Heart left ventricle (tissue), 16 donors: Measurements from ENCODE around the gene PIP4K2A. TPM values are rescaled to one million over a fixed set of nuclear protein-coding genes. Genes with fewer than 3 reads are reported as not detected.

Source experiments
- ATAC-seq, 4 donors: fragments of 200-7000 bp; cut with Tn5 transposase; one replicate each; pipeline ENCODE4 v1.9.1; 2020 to 2022; ENCODE audit warnings: moderate library complexity in 4 of 4, mild to moderate bottlenecking in 3 of 4, moderate number of reproducible peaks in 1 of 4
- DNase-seq, 5 donors: peaks; one replicate each; pipeline ENCODE4 v3.0.0-alpha.2; 2020
- H3K27ac ChIP-seq, 12 donors: fragments of 200-600 bp; sonication (generic) in 4 of 12; one replicate each; pipeline versions ENCODE4 v1.5.0 to v1.8.0; 2016 to 2022; ENCODE audit warnings: mild to moderate bottlenecking in 2 of 12
- H3K27me3 ChIP-seq, 9 donors: fragments of 200-600 bp; sonication (generic) in 2 of 9; one replicate each; pipeline versions ENCODE4 v1.5.1 to v1.8.0; 2016 to 2022; ENCODE audit warnings: mild to moderate bottlenecking in 3 of 9
- H3K36me3 ChIP-seq, 9 donors: fragments of 200-600 bp; sonication (generic) in 2 of 9; one replicate each; pipeline versions ENCODE4 v1.5.0 to v1.8.0; 2018 to 2022; ENCODE audit warnings: mild to moderate bottlenecking in 2 of 9
- H3K4me1 ChIP-seq, 12 donors: fragments of 200-600 bp; sonication (generic) in 4 of 12; one replicate each; pipeline versions ENCODE4 v1.5.0 to v1.8.0; 2016 to 2022; ENCODE audit warnings: mild to moderate bottlenecking in 3 of 12
- H3K4me3 ChIP-seq, 12 donors: fragments of 200-600 bp; sonication (generic) in 4 of 12; one replicate each; pipeline versions ENCODE4 v1.5.0 to v1.8.0; 2017 to 2022; ENCODE audit warnings: mild to moderate bottlenecking in 9 of 12, moderate library complexity in 4 of 12
- H3K9me3 ChIP-seq, 12 donors: fragments of 200-600 bp; sonication (generic) in 4 of 12; one replicate each; pipeline versions ENCODE4 v1.5.0 to v1.8.0; 2016 to 2022; ENCODE audit warnings: mild to moderate bottlenecking in 1 of 12
- CTCF ChIP-seq, 12 donors: fragments of 200-600 bp; sonication (generic) in 4 of 12; IDR thresholded peaks; one replicate each; pipeline versions ENCODE4 v1.5.0 to v1.8.0; 2018 to 2022; ENCODE audit warnings: antibody characterized with exemption in 12 of 12, mild to moderate bottlenecking in 5 of 12
- POLR2A ChIP-seq, 2 donors: fragments of 450-650 bp; IDR thresholded peaks; one replicate each; pipeline ENCODE4 v1.6.1; 2017; ENCODE audit warnings: antibody characterized with exemption in 2 of 2, mild to moderate bottlenecking in 2 of 2, moderate library complexity in 2 of 2
- WGBS, 4 donors: extraction: QIAGEN DNeasy Blood & Tissue Kit in 2 of 4; methylation state at CpG; one replicate each; pipeline versions ENCODE4 v1.1.5 to v1.1.7; 2013 to 2018; 5-methylcytosine and 5-hydroxymethylcytosine counted together
- intact Hi-C, 10 donors: fragments of 100-400 bp; cut with DNase I; formaldehyde crosslinking; loops; one replicate each; pipeline versions ENCODE4 v1.11.1 to v1.14.2; 2022
- polyA plus RNA-seq, 2 donors: library from polyadenylated mRNA; stranded (reverse); fragments of 200-250 nt; gene quantifications; one replicate each; pipeline ENCODE4 v1.2.3, GENCODE V29; 2013
- total RNA-seq, 9 donors: library from RNA; depleted of rRNA in 2 of 9; stranded (reverse); fragments of >200 nt in 2 of 9; fragmentation: NEBNext Ultra II Directional in 3 of 9; extraction: Animal tissue kit (Norgen Biotek cat#: 25700) in 3 of 9; gene quantifications; one replicate each; pipeline versions ENCODE4 v1.1.0 to v1.2.4, GENCODE V29; 2016 to 2023
- donor health status: ischemic (EF 13 %, LVEDD 7.1; RV severe dilation, severe dysfunction).
- donor health status: healthy with polysubstance abuse.
- donor health status: DM: no; HTN: yes; CAD: no.
- donor health status: DM: no; HTN: no; CAD: no.
- donor health status: ischemic (EF 25% LVEDD 6.9; RV normal size, moderate dysfunction).
- donor health status: ischemic (EF 25% LVEDD 5.7; RV mildly dilated, moderate dysfunction).
- donor health status: healthy.
- donor health status: DM: yes; HTN: yes; CAD: no.
- donor health status: ischemic (EF 35%, LVEDD 5.7; RV mildly dilated, moderate dysfunction).
- donor health status: nonischemic (EF 11% LVEDD 7.7; RV severe dilation, severe dysfunction).
- donor health status: DM: yes; HTN: yes; CAD: no.
- donor health status: PGD.
- donor health status: ischemic (EF 29% LVEDD 5.4; RV normal size, mild dysfunction).
- donor health status: nonischemic (EF 23%, LVEDD 6.1; RV moderate dilation, normal function).

Gene PIP4K2A
- total and polyA plus RNA-seq, 11 donors = 4.0 to 35.6 (median 12.5) TPM

GRCh38 chr10:22690158-22690557, 24.2 kb downstream of the PIP4K2A start:
- no peak overlapping the region for H3K4me3 ChIP-seq
- no peaks in the 10 kb centered on the region for H3K27me3 ChIP-seq
- no peak overlapping the region for H3K27ac ChIP-seq
- peaks cover 0 to 66% (median 12%) of the 10 kb centered on the region in 12 donors for H3K4me1 ChIP-seq
- ATAC-seq (no peak), DNase-seq (no peak)
- no peaks in the 10 kb centered on the region for H3K36me3 ChIP-seq
- intact Hi-C loops = no loop called here
- 80 to 88% (median 84%) methylated on average over 2 of the region's 2 CpGs for WGBS, 4 donors
- TF ChIP-seq CTCF (IDR thresholded peaks at IDR 0.05) (no peak), POLR2A (IDR thresholded peaks at IDR 0.05) (no peak)
- H3K9me3 ChIP-seq = no peaks in the 10 kb centered on the region

- no peak for ATAC-seq
- Histone ChIP-seq H3K4me3 (no peak overlapping the region), H3K27me3 (no peaks in the 10 kb centered on the region), H3K36me3 (no peaks in the 10 kb centered on the region), H3K9me3 (no peaks in the 10 kb centered on the region), H3K4me1 (peaks cover 0 to 78% (median 25%) of the 10 kb centered on the region in 12 donors), H3K27ac (peak overlapping the region in 1 of 12 donors; percentile 2)
- intact Hi-C loops = no loop called here
- 59 to 70% (median 65%) methylated on average over 1 of the region's 1 CpG for WGBS, 4 donors
- DNase-seq = no peak
- no peak for TF ChIP-seq CTCF (IDR thresholded peaks at IDR 0.05)
- no peak for TF ChIP-seq POLR2A (IDR thresholded peaks at IDR 0.05)
Observed at GRCh38 chr10:22686347-22686746, 28.0 kb downstream of the PIP4K2A start.

GRCh38 chr10:22685926-22686325, 28.5 kb downstream of the PIP4K2A start:
- 34 to 56% (median 53%) methylated on average over 8 of the region's 8 CpGs for WGBS, 4 donors
- Histone ChIP-seq H3K4me3 (no peak overlapping the region), H3K4me1 (peaks cover 0 to 78% (median 25%) of the 10 kb centered on the region in 12 donors), H3K36me3 (no peaks in the 10 kb centered on the region), H3K27me3 (no peaks in the 10 kb centered on the region), H3K27ac (peak overlapping the region in 1 of 12 donors; percentile 2), H3K9me3 (no peaks in the 10 kb centered on the region)
- intact Hi-C loops = no loop called here
- no peak for TF ChIP-seq CTCF (IDR thresholded peaks at IDR 0.05)
- peak in 3 of 5 donors; percentile 19 to 35 (median 22) for DNase-seq
- peak; percentile 66 to 79 (median 72) for ATAC-seq

GRCh38 chr10:22684699-22685098, 29.7 kb downstream of the PIP4K2A start:
- DNase-seq (no peak), ATAC-seq (no peak)
- H3K36me3 ChIP-seq = no peaks in the 10 kb centered on the region
- no peak overlapping the region for H3K4me3 ChIP-seq
- H3K4me1 ChIP-seq = peaks cover 0 to 78% (median 24%) of the 10 kb centered on the region in 12 donors
- H3K27me3 ChIP-seq = no peaks in the 10 kb centered on the region
- intact Hi-C loops = no loop called here
- 83 to 93% (median 88%) methylated on average over 5 of the region's 5 CpGs for whole genome bisulfite sequencing, 4 donors
- H3K9me3 ChIP-seq = no peaks in the 10 kb centered on the region
- TF ChIP-seq CTCF (IDR thresholded peaks at IDR 0.05) (no peak), POLR2A (IDR thresholded peaks at IDR 0.05) (no peak)
- H3K27ac ChIP-seq = peak overlapping the region in 1 of 12 donors; percentile 65
